Measurements from ENCODE around the gene SDHC. TPM values are rescaled to one million over a fixed set of nuclear protein-coding genes. Genes with fewer than 3 reads are reported as not detected.
A peak's percentile ranks its signal among the peaks of the same experiment; 100 is the strongest.

SDHC gene
- total and polyA plus RNA-seq, 2 of the 8 experiments (the other 6 are each of a cell fraction or from before 2014, with no cell fraction given): 224 to 305 TPM

- H2BK5ac ChIP-seq (ENCODE audit: low read depth, low read length): no peak overlapping the region
- no peak overlapping the region for H3K23ac ChIP-seq (ENCODE audit: insufficient read length)
- H3K79me1 ChIP-seq (ENCODE audit: low read depth, low read length): no peaks in the 10 kb centered on the region
- CTCF ChIA-PET (ENCODE audit: partially characterized antibody): interaction anchor here (1.2 to 3.2 kb wide), 5 partner anchors 9 to 42 kb away, joined by 3 to 18 read pairs (median 7); no protein-coding TSS in a partner anchor
- no peak overlapping the region for H2BK120ac ChIP-seq (replicated peaks; ENCODE audit: low read depth, low read length)
- H3K9ac ChIP-seq (replicated peaks in 1 of 4; ENCODE audit: extremely low read depth in 1 of 4, low read depth in 3 of 4, low read length in 3 of 4): no peak overlapping the region
- peaks cover 0 to 5% (median 4%) of the 10 kb centered on the region in 4 experiments; a peak in 5 of 7 replicates for H3K27me3 ChIP-seq (replicated peaks in 1 of 4; ENCODE audit: control insufficient read depth in 3 of 4, extremely low read depth in 1 of 4, insufficient read depth in 3 of 4, low read length in 3 of 4)
- no peak for DNase-seq (ENCODE audit: low read depth in 1 of 2, low spot score in 2 of 2)
- TF ChIP-seq TEAD4 (IDR thresholded peaks at IDR 0.05; ENCODE audit: low read depth, low read length) (0 out of 2 replicates have a peak, but pooled peaks have one; percentile 8), POLR2A (IDR thresholded peaks at IDR 0.05; ENCODE audit: control extremely low read depth in 1 of 2, low read depth in 2 of 2, low read length in 2 of 2) (no peak)
- H3K4ac ChIP-seq (replicated peaks; ENCODE audit: insufficient read length, low read depth, low read length): no peak overlapping the region
- POLR2A ChIA-PET (ENCODE audit: partially characterized antibody): no interaction called here
- H2BK20ac ChIP-seq (ENCODE audit: low read length): no peak overlapping the region
- H4K5ac ChIP-seq (ENCODE audit: insufficient read length, low read depth, low read length): no peak overlapping the region
- peaks cover 3 to 11% (median 6%) of the 10 kb centered on the region in 4 experiments; a peak in 4 of 7 replicates for H3K4me1 ChIP-seq (replicated peaks in 1 of 4; ENCODE audit: control insufficient read depth in 3 of 4, insufficient read depth in 4 of 4, low read length in 3 of 4)
- H3K4me2 ChIP-seq (ENCODE audit: insufficient read depth in 1 of 2, low read depth in 2 of 2, low read length in 2 of 2): no peak overlapping the region
- no peaks in the 10 kb centered on the region for H3K79me2 ChIP-seq (ENCODE audit: control insufficient read depth in 1 of 2, insufficient read depth in 2 of 2, low read length in 2 of 2)
- H3K23me2 ChIP-seq (ENCODE audit: low read depth, low read length): no peaks in the 10 kb centered on the region
- H4K20me1 ChIP-seq (replicated peaks in 1 of 2; ENCODE audit: control insufficient read depth in 1 of 2, insufficient read depth in 2 of 2, low read length in 2 of 2): no peaks in the 10 kb centered on the region
- no peak overlapping the region for H4K91ac ChIP-seq (replicated peaks; ENCODE audit: insufficient read length, low read length)
- no peak overlapping the region for H3K14ac ChIP-seq (ENCODE audit: insufficient read length)
- H2AFZ ChIP-seq (ENCODE audit: low read length): no peak overlapping the region
- H3K18ac ChIP-seq (ENCODE audit: extremely low read depth, low read length): no peak overlapping the region
- no peak overlapping the region for H3K56ac ChIP-seq (replicated peaks; ENCODE audit: insufficient read length, low read depth, low read length)
- 84% methylated on average over 5 of the region's 5 CpGs; no CpG with 5 or more reads in 1 of the 2 experiments for WGBS, 2 experiments (ENCODE audit: extremely low coverage in 1 of 2, insufficient coverage in 1 of 2, insufficient read length in 1 of 2, insufficient replicate concordance in 2 of 2, low coverage in 1 of 2, low lambda C conversion rate in 2 of 2, missing lambda C conversion rate in 1 of 2)
- H2BK15ac ChIP-seq (ENCODE audit: low read length): no peak overlapping the region
- H2BK12ac ChIP-seq (ENCODE audit: low read depth, low read length): no peak overlapping the region
- no peak overlapping the region for H2AK5ac ChIP-seq (ENCODE audit: low read depth, low read length)
- H3K27ac ChIP-seq (ENCODE audit: low read depth, low read length): no peak overlapping the region
- H3K9me3 ChIP-seq (ENCODE audit: insufficient read depth in 2 of 2, low read depth in 1 of 2, low read length in 1 of 2): no peaks in the 10 kb centered on the region
- H4K8ac ChIP-seq (ENCODE audit: extremely low read depth, insufficient read depth, low read length): no peak overlapping the region
- FAIRE-seq: no peak
- H3K4me3 ChIP-seq (ENCODE audit: extremely low read depth in 1 of 4, insufficient read depth in 2 of 4, low read depth in 3 of 4, low read length in 4 of 4): no peak overlapping the region
- H3K36me3 ChIP-seq (ENCODE audit: control insufficient read depth in 2 of 4, insufficient read depth in 4 of 4, low read length in 3 of 4): no peaks in the 10 kb centered on the region
Measured at GRCh38 chr1:161265305-161265704, 48.9 kb upstream of the SDHC start.

Data from H1 (cell line).